Stimulated activated CD8-positive, alpha-beta memory T cell treated with anti-CD3 and anti-CD28 coated beads, Interleukin-4, amount 100 ng/mL, for 1 hour (primary cell): ENCODE measurements around the gene DHX29.
"Not testable (repeated sequence)": the region's sequence is repeated elsewhere in the genome, so short reads cannot be mapped to it uniquely, and the experiment has no call there.

ENCODE experiments used
- DNase-seq, 2 donors: peaks; one replicate each; pipeline ENCODE4 v3.0.0-alpha.2; 2020; ENCODE audit warnings: low read depth in 2 of 2, low spot score in 1 of 2

The DHX29 gene

GRCh38 chr5:55307383-55308253 lies at the start of gene DHX29, which contains the start of gene MTREX:
DHX29 (minus strand) TSS chr5:55307694; CDS start chr5:55307573, 121 bp downstream.
MTREX (plus strand) TSS chr5:55307989; CDS start chr5:55308014, 25 bp downstream.
- peak; percentile 72 to 80 for DNase-seq

DNA sequence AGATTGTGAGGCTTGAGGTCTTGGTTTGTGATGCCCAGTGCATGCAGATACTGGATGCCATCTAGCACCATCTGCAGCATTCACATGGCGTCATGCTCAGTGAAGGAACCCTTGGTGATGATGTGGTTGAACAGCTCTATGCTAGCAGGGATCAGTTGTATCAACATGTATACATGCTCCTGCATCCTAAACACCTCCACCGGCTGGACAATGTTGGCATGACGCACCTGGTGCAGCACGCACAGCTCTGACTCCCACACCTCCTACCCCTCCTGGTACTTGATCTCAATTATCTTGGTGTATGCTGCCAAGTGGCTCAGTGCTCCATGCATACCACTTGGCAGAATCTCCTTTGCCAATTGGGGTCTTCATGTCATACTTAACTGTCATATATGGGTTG lies 49.4 kb upstream of the DHX29 start:
- DNase-seq = no peak

- no peak for DNase-seq
These were observed 43.3 kb upstream of the DHX29 start for GRCh38 chr5:55350754-55351153.

DNA sequence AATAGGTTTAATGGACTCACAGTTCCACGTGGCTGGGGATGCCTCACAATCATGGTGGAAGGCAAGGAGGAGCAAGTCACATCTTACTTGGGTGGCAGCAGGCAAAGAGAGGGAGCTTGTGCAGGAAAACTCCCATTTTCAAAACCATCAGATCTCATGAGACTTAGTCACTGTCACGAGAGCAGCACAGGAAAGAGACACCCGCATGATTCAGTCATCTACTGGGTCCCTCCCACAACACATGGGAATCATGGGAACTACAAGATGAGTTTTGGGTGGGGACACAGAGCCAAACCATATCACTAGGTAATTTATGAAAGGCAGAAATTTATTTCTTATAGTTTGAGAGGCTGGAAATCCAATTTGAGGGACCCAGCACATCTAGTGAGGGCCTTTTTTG lies 40.3 kb upstream of the DHX29 start:
- DNase-seq = no peak

- DNase-seq = no peak
These were observed 37.8 kb upstream of the DHX29 start for GRCh38 chr5:55345327-55345726.

- DNase-seq = peak in 1 of 2 donors; percentile 27
These were observed 37.0 kb upstream of the DHX29 start for GRCh38 chr5:55344392-55344992.

DNA sequence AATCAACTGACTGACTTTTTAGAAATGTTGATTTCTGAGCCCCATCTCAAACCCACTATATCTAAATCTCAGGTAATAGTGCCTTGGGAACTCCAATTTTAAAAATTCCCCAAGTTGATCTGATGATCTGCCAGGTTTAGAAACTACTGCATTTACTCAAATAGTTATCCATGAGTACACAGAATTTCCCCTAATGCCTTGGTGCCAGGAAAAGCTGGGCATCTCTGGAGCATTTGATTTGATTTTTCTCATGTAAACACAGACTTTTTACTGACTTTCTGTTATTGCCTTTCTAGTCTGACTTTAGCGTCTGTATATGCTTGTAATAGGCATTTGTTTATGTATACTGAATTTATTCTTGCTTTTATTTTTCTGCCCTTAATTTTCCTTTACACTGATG lies 36.1 kb upstream of the DHX29 start:
- DNase-seq = no peak

DNA sequence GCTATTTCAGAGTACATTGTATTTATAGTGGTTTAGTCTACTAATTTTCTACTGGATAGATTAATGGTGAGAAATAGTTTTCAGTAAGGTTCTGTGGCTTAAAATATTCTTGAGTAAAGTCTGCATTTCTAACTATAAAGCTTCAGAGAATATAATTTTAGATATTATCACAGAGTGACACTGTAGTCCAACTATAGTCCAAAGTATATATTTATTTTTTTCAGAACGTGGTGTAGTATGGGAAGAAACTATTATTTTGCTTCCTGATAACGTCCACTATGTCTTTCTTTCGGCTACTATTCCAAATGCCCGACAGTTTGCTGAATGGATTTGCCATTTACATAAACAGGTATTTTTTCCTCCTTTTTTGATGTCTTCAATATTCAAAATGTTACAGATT lies 35.6 kb upstream of the DHX29 start:
- no peak for DNase-seq

- DNase-seq = no peak
These were observed 31.3 kb upstream of the DHX29 start for GRCh38 chr5:55338810-55339243.

- DNase-seq = no peak
These were observed 30.7 kb upstream of the DHX29 start for GRCh38 chr5:55338092-55338613.

- no peak for DNase-seq
These were observed 26.3 kb upstream of the DHX29 start for GRCh38 chr5:55333811-55334210.

DNA sequence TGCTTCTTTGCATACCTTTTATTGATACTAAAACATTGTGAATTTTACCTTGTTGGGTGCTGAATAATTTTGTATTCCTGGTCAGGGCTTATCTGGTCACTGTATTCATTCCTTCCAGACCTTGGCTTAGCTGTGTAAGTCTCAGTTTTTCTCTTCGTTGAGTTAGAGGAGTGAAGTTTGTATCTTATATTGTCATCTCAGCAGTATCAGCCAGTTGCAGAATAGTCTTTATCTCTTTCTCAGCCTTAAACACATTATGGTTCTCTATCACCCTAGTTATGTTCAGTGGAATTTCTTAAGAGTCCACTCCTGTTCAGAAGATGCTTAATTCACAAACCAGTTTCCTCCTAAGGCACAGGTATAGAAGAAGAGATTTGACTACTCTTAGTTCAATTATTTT lies 25.5 kb upstream of the DHX29 start:
- no peak for DNase-seq

- no peak for DNase-seq
These were observed 23.8 kb upstream of the DHX29 start for GRCh38 chr5:55331321-55331720.

DNA sequence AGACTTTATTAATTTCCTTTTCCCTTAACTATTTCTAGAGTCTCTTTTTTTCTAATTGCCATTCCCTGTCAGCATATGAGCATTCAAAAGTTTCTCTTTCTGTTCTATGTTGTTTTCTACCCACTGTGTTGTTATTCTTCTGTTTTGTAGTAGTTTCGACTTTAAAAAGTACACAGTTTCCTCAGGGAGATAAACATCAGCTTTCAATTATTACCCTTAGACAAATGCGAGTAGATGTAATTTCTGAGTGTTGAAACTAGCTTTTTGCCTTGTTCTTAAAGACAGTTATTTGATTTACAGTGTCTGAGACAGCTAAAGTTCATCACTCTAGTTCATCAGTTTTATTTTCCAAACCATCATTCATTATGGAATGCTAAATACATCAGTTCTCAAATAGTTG lies 19.8 kb upstream of the DHX29 start:
- DNase-seq = no peak

GRCh38 chr5:55325621-55326020 lies 18.1 kb upstream of the DHX29 start:
- DNase-seq = no peak

GRCh38 chr5:55324815-55325418 lies 17.4 kb upstream of the DHX29 start:
- DNase-seq = no peak

GRCh38 chr5:55324006-55324405 lies 16.5 kb upstream of the DHX29 start:
- DNase-seq = no peak

DNA sequence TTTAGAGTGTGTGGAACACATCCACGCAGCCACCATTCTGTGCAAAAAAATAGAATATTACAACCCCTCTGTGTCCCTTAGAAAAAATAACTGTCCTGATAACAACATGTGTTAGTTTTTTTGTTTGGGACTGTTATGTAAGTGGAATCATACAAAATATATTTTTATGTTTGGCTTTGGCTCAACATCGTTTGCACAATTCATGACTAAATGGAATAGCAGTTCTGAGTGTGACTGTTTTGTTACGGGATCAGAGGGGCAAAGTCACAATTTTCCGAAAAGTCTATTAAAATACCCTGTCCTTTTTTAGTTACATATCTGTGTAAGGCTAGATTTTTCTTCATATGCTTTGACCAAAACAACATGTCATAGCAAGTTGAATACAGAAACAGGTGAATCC lies 13.1 kb upstream of the DHX29 start:
- no peak for DNase-seq

DNA sequence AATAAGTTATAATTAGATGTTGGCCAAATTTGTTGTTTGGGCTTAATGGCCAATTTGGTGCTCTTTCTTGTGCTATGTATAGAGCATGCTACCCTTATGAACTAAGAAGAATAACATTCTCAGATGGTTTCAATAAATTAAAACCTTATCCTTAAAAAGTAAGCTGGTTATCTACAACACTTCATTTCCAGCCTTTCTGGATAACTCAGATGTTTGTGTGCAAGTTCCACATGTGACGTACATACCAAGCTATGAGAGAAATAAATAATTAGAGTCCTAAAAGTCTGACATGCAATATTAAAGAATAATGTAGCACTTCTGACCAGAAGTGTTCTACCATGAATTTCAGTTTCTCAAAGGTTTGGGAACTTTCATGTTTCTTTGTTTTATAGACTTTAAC lies 12.0 kb upstream of the DHX29 start:
- no peak for DNase-seq

GRCh38 chr5:55318237-55318636 lies 10.7 kb upstream of the DHX29 start:
- DNase-seq = not testable (repeated sequence)

GRCh38 chr5:55316837-55317236 lies 9.3 kb upstream of the DHX29 start:
- no peak for DNase-seq

DNA sequence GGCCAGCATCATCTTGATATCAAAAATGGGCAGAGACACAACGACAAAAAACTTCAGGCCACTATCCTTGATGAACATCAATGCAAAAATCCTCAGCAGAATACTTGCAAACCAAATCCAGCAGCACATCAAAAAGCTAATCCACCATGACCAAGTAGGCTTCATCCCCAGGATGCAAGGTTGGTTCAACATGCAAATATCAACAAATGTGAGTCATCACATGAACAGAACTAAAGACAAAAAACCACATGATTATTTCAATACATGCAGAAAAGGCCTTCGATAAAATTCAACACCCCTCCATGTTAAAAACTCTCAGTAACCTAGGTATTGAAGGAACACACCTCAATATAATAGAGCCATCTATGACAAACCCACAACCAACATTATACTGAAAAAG lies 8.8 kb upstream of the DHX29 start:
- DNase-seq = no peak
